Measurements from ENCODE around the gene EPB41. TPM values are rescaled to one million over a fixed set of nuclear protein-coding genes. Genes with fewer than 3 reads are reported as not detected.

The EPB41 gene
- total and polyA plus RNA-seq, 2 experiments from 2014 or later, result 26.8 to 112 TPM

DNA sequence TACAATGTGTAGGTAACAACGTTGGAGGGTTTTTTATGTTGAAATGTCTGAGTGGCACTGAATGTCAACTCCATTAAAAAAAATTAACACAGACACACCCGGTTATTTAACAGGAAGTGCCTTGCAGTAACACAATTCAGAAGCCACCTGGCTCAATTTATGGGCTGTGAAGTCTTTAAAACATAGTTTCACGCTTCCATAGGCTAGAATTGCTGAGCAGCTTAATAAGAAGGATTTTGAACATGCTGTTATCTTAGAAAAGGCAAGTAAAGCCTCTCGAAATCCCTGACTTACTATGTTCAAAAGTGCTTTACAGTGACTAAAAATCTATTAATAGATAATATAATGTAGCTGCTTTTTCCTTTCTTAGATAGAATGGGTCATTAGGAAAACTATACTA lies 247.7 kb downstream of the EPB41 start (continued):
- no peak for TF ChIP-seq CREB1 (CRISPR knock-in tag; IDR thresholded peaks at IDR 0.05; ENCODE audit: low read depth)
- no peak for TF ChIP-seq ZNF114 (CRISPR knock-in tag; IDR thresholded peaks at IDR 0.05)
- no peak for TF ChIP-seq ETS1 (IDR thresholded peaks at IDR 0.05)
- no peak for TF ChIP-seq ZNF462 (CRISPR knock-in tag; IDR thresholded peaks at IDR 0.05)
- TF ChIP-seq POLR2AphosphoS5 (IDR thresholded peaks at IDR 0.05; ENCODE audit: low read depth), result no peak

- Histone ChIP-seq H3K79me2 (replicated peaks; ENCODE audit: insufficient read depth) (peaks cover 71% of the 10 kb centered on the region), H3K27me3 (ENCODE audit: insufficient read depth) (no peaks in the 10 kb centered on the region), H3F3A (replicated peaks; ENCODE audit: low read depth) (0 out of 2 replicates have a peak, but pooled peaks cover 8% of the 10 kb centered on the region), H3K4me1 (ENCODE audit: insufficient read depth) (peaks cover 55% of the 10 kb centered on the region), H3K4me2 (peak overlapping the region; percentile 17), H3K4me3 (no peak overlapping the region), H3K9me2 (ENCODE audit: insufficient read depth) (no peaks in the 10 kb centered on the region), H3K27ac (ENCODE audit: low read depth) (peak overlapping the region; percentile 88), H4K20me1 (replicated peaks; ENCODE audit: insufficient read depth) (peaks cover 24% of the 10 kb centered on the region), H3K36me3 (ENCODE audit: insufficient read depth) (peaks cover 20% of the 10 kb centered on the region), H2AFZ (no peak overlapping the region)
- ATAC-seq, result no peak
- Mint-ChIP-seq H3K4me3 (0 out of 3 replicates have a peak overlapping the region, but pooled peaks have one; percentile 10), H3K9me3 (no peaks in the 10 kb centered on the region), H3K36me3 (ENCODE audit: low read depth) (peaks cover 57% of the 10 kb centered on the region), H3K27ac (no peak overlapping the region), H3K27me3 (ENCODE audit: insufficient read depth, low read depth, poor library complexity) (peaks cover 6% of the 10 kb centered on the region), H3K4me1 (peaks cover 62% of the 10 kb centered on the region)
- DNase-seq (ENCODE audit: low spot score), result no peak
- TF ChIP-seq, protein P1, sequence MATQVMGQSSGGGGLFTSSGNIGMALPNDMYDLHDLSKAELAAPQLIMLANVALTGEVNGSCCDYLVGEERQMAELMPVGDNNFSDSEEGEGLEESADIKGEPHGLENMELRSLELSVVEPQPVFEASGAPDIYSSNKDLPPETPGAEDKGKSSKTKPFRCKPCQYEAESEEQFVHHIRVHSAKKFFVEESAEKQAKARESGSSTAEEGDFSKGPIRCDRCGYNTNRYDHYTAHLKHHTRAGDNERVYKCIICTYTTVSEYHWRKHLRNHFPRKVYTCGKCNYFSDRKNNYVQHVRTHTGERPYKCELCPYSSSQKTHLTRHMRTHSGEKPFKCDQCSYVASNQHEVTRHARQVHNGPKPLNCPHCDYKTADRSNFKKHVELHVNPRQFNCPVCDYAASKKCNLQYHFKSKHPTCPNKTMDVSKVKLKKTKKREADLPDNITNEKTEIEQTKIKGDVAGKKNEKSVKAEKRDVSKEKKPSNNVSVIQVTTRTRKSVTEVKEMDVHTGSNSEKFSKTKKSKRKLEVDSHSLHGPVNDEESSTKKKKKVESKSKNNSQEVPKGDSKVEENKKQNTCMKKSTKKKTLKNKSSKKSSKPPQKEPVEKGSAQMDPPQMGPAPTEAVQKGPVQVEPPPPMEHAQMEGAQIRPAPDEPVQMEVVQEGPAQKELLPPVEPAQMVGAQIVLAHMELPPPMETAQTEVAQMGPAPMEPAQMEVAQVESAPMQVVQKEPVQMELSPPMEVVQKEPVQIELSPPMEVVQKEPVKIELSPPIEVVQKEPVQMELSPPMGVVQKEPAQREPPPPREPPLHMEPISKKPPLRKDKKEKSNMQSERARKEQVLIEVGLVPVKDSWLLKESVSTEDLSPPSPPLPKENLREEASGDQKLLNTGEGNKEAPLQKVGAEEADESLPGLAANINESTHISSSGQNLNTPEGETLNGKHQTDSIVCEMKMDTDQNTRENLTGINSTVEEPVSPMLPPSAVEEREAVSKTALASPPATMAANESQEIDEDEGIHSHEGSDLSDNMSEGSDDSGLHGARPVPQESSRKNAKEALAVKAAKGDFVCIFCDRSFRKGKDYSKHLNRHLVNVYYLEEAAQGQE (IDR thresholded peaks at IDR 0.05; ENCODE audit: unreplicated experiment), result no peak
- TF ChIP-seq NANOG (IDR thresholded peaks at IDR 0.05; ENCODE audit: borderline replicate concordance) (no peak), CREB1 (CRISPR knock-in tag; IDR thresholded peaks at IDR 0.05; ENCODE audit: low read depth) (no peak), POLR2AphosphoS5 (IDR thresholded peaks at IDR 0.05; ENCODE audit: low read depth) (no peak), ETS1 (IDR thresholded peaks at IDR 0.05) (no peak), ZNF331 (CRISPR knock-in tag; IDR thresholded peaks at IDR 0.05; ENCODE audit: low read depth) (no peak), STAT1 (IDR thresholded peaks at IDR 0.05; ENCODE audit: unreplicated experiment) (no peak), EZH2phosphoT487 (IDR thresholded peaks at IDR 0.05; ENCODE audit: unreplicated experiment) (no peak)
Measured at GRCh38 chr1:29162476-29163138, 248.2 kb downstream of the EPB41 start.
